HG02623 (cell line): Measurements from ENCODE around the gene DRAM2.
A peak's percentile ranks its signal among the peaks of the same experiment; 100 is the strongest.
"Not testable (repeated sequence)": the region's sequence is repeated elsewhere in the genome, so short reads cannot be mapped to it uniquely, and the experiment has no call there.

Experiments
- ATAC-seq: cut with Tn5 transposase; IDR thresholded peaks from one replicate; pipeline ENCODE4 v1.9.1; 2021; ENCODE audit warnings: moderate library complexity; ENCODE audit not compliant: unreplicated experiment

The DRAM2 gene

DNA sequence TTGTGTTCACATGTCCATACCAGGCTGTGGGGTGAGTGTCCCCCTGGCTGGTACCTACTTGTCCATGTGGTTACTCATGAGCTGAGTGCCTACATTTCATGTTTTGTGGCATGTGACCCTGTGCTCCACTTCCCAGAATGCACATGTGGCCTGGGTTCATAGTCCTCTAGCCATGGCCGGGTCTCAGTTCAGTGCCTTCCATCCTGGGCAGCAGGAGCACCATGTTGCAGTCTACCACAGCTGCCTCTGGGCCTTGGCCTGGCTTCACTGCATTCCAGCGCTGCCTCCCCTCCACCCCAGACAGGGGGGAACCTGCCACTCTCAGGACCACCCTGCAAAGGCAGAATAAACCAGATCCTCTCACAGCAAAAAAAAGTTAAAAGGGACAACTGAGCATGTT lies 5.6 kb upstream of the DRAM2 start:
- ATAC-seq = no peak

GRCh38 chr1:111142356-111142975 lies 2.6 kb upstream of the DRAM2 start:
- ATAC-seq = no peak

GRCh38 chr1:111141245-111142220 lies 1.6 kb upstream of the DRAM2 start:
- no peak for ATAC-seq

DNA sequence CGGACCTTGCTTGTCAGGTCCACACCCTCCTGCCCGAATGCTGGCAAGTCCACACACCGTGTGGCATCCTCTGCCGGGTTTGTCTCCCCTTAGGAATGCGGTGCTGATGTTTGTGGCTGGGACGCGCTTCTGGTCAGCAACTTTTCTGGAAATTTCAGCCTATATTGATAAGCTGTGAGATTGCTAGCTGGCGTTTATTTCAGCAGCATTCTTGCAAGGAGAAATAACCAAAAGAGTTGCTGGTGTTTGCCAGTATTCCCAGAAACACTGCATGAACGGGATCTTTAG lies 731 bp upstream of the DRAM2 start:
- no peak for ATAC-seq

- no peak for ATAC-seq
These were observed 453 bp downstream of the DRAM2 start for GRCh38 chr1:111139324-111139955.

GRCh38 chr1:111133866-111134265 lies 6.0 kb downstream of the DRAM2 start:
- no peak for ATAC-seq

- ATAC-seq = no peak
These were observed 8.2 kb downstream of the DRAM2 start for GRCh38 chr1:111131693-111132092.

GRCh38 chr1:111129376-111129775 lies 10.5 kb downstream of the DRAM2 start:
- no peak for ATAC-seq

DNA sequence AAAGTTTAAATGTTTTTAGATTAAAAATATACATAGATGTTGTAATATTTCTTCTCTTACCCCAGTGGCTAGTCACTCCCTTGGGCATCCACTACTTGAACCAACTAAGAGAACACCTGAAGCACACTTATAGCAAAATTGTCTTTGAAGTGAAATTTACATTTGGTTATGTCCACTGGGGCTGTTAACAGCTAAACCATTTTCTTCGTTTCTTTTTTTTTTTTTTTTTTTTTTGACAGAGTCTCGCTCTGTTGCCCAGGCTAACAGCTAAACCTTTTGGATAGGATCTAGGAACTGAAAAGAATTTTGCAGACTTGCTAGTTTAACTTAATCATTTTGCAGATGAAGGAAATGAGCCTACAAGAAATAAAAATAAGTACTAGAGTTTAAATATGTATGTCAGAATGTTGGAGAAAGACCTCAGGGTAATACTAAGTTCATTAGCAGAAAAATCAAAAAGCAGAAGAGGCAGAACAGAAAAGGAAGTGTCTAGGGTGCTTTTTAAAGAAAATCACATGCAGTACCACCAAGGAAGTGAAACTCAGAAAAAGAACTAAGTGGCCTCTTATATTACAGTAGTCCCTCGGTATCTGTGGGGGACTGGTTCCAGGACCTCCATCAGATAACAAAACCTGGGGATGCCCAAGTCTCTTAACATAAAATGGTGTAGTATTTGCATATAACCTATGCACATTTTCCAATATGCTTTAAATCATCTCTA lies 11.8 kb downstream of the DRAM2 start:
- peak; percentile 83 for ATAC-seq

DNA sequence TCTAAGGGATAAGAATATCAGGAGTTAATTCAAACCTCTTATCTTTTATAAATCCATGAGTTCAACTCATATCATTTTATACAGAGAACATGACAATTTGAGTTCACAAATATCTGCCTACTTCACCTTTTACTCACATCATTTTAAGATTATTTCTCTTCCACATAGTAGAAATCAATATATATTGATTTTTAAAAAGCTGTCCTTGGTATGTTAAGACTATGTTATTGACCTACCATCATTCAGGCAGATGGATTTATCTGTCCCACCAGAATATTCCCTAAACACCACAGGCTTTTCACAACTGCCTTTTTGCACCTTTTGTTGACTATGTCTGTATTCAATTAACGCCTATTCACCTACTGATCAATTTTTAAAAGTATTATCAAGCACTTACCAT lies 13.5 kb downstream of the DRAM2 start:
- no peak for ATAC-seq

- no peak for ATAC-seq
These were observed 23.4 kb downstream of the DRAM2 start for GRCh38 chr1:111116496-111116895.

DNA sequence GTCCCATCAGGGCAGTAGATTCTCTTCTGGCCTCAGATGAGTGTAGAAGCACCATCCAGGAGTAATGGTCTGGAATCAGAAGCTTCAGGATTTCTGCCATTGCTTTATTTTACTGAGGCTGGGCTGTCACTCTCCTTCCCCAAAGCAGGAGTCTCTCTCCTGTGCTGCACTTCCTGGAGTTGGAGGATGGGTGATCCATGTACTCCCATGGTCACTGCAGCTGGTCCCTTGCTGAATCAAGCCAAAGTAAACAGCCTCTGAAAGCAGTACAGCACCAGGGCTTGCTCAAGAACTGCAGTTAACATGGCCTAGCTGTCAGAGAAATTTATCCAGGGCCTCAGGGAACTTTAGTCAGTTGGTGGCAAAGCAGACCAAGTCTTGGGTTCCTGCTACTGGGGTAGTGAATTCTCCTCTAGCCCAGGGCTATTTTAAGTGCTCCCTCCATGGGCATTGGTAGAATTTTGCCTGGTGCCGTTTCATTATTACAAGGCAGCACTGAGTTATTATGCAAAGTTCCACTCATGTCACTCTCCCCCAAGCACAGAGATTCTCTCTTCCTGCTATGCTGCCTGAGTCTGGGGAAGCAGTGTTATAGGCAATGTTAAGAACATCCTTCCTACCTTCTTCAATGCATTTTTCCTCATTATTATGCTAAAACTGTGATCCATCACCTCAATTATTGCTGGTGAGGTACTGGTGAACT lies 29.5 kb downstream of the DRAM2 start:
- no peak for ATAC-seq

GRCh38 chr1:111104981-111105380 lies 34.9 kb downstream of the DRAM2 start:
- ATAC-seq = no peak

DNA sequence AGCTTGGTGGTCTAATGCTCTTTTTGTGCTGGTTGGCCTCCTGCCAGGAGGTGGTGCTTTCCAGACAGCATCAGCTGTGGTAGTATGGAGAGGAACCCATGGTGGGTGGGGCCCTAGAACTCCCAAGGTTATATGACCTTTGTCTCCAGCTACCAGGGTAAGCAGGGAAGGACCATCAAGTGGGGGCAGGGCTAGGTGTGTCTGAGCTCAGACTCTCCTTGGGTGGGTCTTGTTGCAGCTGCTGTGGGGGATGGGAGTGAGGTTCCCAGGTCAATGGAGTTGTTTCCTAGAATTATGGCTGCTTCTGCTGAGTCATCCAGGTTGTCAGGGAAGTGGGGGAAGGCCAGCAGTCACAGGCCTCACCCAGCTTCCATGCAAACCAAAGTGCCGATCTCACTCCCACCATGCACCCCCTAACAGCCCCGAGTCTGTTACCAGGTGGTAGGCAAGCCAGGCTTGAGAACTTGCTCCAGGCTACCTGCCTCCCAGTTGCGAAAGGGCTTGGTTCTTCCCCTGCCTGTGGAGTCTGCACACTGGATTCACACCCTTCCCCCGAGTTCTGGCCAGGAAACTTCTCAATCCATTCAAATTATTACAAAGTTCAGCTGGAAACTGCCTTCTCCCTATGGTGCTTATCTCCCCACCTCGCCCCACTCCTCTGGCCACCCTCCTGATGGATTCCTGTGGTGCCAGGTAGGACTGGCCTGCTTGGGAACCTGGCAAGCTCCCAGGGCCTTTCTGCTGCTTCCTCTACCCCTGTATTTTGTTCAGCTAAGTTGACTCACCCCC lies 37.8 kb downstream of the DRAM2 start:
- ATAC-seq = no peak

- ATAC-seq = no peak
These were observed 40.6 kb downstream of the DRAM2 start for GRCh38 chr1:111099289-111099688.

- no peak for ATAC-seq
These were observed 42.4 kb downstream of the DRAM2 start for GRCh38 chr1:111097356-111098099.

DNA sequence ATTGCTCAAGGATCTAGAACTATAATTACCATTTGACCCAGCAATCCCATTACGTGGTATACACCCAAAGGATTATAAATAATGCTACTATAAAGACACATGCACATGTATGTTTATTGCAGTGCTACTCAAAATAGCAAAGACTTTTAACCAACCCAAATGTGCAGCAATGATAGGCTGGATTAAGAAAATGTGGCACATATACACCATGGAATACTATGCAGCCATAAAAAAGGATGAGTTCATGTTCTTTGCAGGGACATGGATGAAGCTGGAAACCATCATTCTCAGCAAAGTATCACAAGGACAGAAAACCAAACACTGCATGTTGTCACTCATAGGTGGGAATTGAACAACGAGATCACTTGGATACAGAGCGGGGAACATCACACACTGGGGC lies 44.5 kb downstream of the DRAM2 start:
- ATAC-seq = not testable (repeated sequence)

- ATAC-seq = no peak
These were observed 50.3 kb downstream of the DRAM2 start for GRCh38 chr1:111089638-111090037.

- no peak for ATAC-seq
These were observed 54.2 kb downstream of the DRAM2 start for GRCh38 chr1:111085676-111086075.
